Stimulated activated CD4-positive, alpha-beta T cell treated with anti-CD3 and anti-CD28 coated beads, Interleukin-12 subunit alpha, Interleukin-12 subunit beta, amount 100 ng/mL, for 48 hours (primary cell): Measurements from ENCODE around the gene LIN52.

ENCODE experiments used
- DNase-seq, 3 donors: peaks; one replicate each; pipeline ENCODE4 v3.0.0-alpha.2; 2020; ENCODE audit warnings: low read depth in 2 of 3, low spot score in 1 of 3

The LIN52 gene

GRCh38 chr14:74084277-74085046 lies at the start of gene LIN52, which contains the start of gene ALDH6A1:
TSS of gene LIN52 (plus strand) at chr14:74084956. CDS start at chr14:74084975, 19 bp downstream.
TSS of gene ALDH6A1 (minus strand) at chr14:74084453. CDS start at chr14:74084394, 59 bp downstream.
- peak; percentile 99 to 100 (median 100) for DNase-seq

GRCh38 chr14:74035556-74035955 lies 49.2 kb upstream of the LIN52 start:
- DNase-seq: no peak

GRCh38 chr14:74038020-74038859 lies 46.5 kb upstream of the LIN52 start:
- DNase-seq: peak in 1 of 3 donors; percentile 39

GRCh38 chr14:74042296-74042695 lies 42.5 kb upstream of the LIN52 start:
- DNase-seq: no peak

- no peak for DNase-seq
These were observed 39.2 kb upstream of the LIN52 start for GRCh38 chr14:74045522-74045921.

GRCh38 chr14:74048281-74048680 lies 36.5 kb upstream of the LIN52 start:
- no peak for DNase-seq

- DNase-seq: no peak
These were observed 34.8 kb upstream of the LIN52 start for GRCh38 chr14:74049876-74050495.

GRCh38 chr14:74062809-74063150 lies 22.0 kb upstream of the LIN52 start:
- DNase-seq: no peak

- DNase-seq: no peak
These were observed 20.3 kb upstream of the LIN52 start for GRCh38 chr14:74064426-74064825.

- no peak for DNase-seq
These were observed 19.9 kb upstream of the LIN52 start for GRCh38 chr14:74064883-74065282.

- DNase-seq: no peak
These were observed 18.8 kb upstream of the LIN52 start for GRCh38 chr14:74065746-74066575.

- DNase-seq: no peak
These were observed 7.4 kb upstream of the LIN52 start for GRCh38 chr14:74077401-74077800.

GRCh38 chr14:74080820-74081460 lies 3.8 kb upstream of the LIN52 start:
- DNase-seq: no peak

GRCh38 chr14:74081491-74081890 lies 3.3 kb upstream of the LIN52 start:
- no peak for DNase-seq

GRCh38 chr14:74083161-74083560 lies 1.6 kb upstream of the LIN52 start:
- DNase-seq: no peak

- no peak for DNase-seq
These were observed 926 bp upstream of the LIN52 start for GRCh38 chr14:74083784-74084276.

- DNase-seq: peak in 2 of 3 donors; percentile 8 to 25
These were observed 386 bp downstream of the LIN52 start for GRCh38 chr14:74085047-74085637.

GRCh38 chr14:74085828-74086227 lies 1.1 kb downstream of the LIN52 start:
- no peak for DNase-seq

- DNase-seq: no peak
These were observed 4.7 kb downstream of the LIN52 start for GRCh38 chr14:74089251-74090020.
